SU-DHL-6 (cell line): Measurements from ENCODE around the gene RGP1.
A peak's percentile ranks its signal among the peaks of the same experiment; 100 is the strongest.

Experiments
- H2AFZ ChIP-seq: fragments of 200-600 bp; sonication (generic); 2 replicates; pipeline ENCODE4 v1.6.1; 2014; ENCODE audit warnings: low read depth, mild to moderate bottlenecking, moderate library complexity, mixed read lengths, antibody characterized with exemption, low read length; ENCODE audit not compliant: severe bottlenecking
- H3F3A ChIP-seq: fragments of 200-600 bp; shearing (Covaris generic); 2 replicates; pipeline ENCODE4 v1.6.0; 2016; ENCODE audit warnings: antibody characterized with exemption, mild to moderate bottlenecking; ENCODE audit not compliant: insufficient read depth
- H3K27ac ChIP-seq: fragments of 200-600 bp; sonication (generic); 2 replicates; pipeline ENCODE4 v1.5.1; 2016; ENCODE audit warnings: low read depth, mild to moderate bottlenecking, low read length, moderate library complexity, mixed read lengths
- H3K27me3 ChIP-seq: fragments of 200-600 bp; sonication (generic), shearing (Covaris generic); 2 replicates; pipeline ENCODE4 v1.6.0; 2014; ENCODE audit warnings: mild to moderate bottlenecking, low read length
- H3K36me3 ChIP-seq: fragments of 200-600 bp; sonication (generic); 2 replicates; pipeline ENCODE4 v1.6.1; 2014; ENCODE audit warnings: mild to moderate bottlenecking, low read length, mixed read lengths
- H3K4me2 ChIP-seq: fragments of 300-600, 200-600 bp; shearing (Covaris generic), sonication (generic); 2 replicates; pipeline ENCODE4 v1.6.0; 2014; ENCODE audit warnings: low read length, low read depth, mild to moderate bottlenecking; ENCODE audit not compliant: poor library complexity, severe bottlenecking
- H3K4me3 ChIP-seq: fragments of 200-600 bp; sonication (generic); 2 replicates; pipeline ENCODE4 v1.5.1; 2014; ENCODE audit warnings: antibody characterized with exemption, low read length, mild to moderate bottlenecking, mixed read lengths; ENCODE audit not compliant: insufficient read depth, poor library complexity, severe bottlenecking
- H3K79me2 ChIP-seq: fragments of 200-600 bp; sonication (generic); 2 replicates; pipeline ENCODE4 v1.6.1; 2014; ENCODE audit warnings: mild to moderate bottlenecking, low read length, moderate library complexity; ENCODE audit not compliant: insufficient read depth
- H3K9ac ChIP-seq: fragments of 200-600 bp; sonication (generic); 2 replicates; pipeline ENCODE4 v1.7.0; 2014; ENCODE audit warnings: mild to moderate bottlenecking, low read length
- H3K9me2 ChIP-seq: fragments of 200-600 bp; sonication (generic); replicated peaks from 2 replicates; pipeline ENCODE4 v1.6.1; 2014; ENCODE audit warnings: low read length; ENCODE audit not compliant: insufficient read depth
- H3K9me3 ChIP-seq: fragments of 200-600 bp; sonication (generic); 2 replicates; pipeline ENCODE4 v1.6.1; 2014; ENCODE audit warnings: low read length, mixed read lengths; ENCODE audit not compliant: insufficient read depth
- H4K20me1 ChIP-seq: fragments of 200-600 bp; sonication (generic); 2 replicates; pipeline ENCODE4 v1.6.1; 2014; ENCODE audit warnings: low read depth, mild to moderate bottlenecking, antibody characterized with exemption, low read length, moderate library complexity, mixed read lengths
- EZH2phosphoT487 ChIP-seq: fragments of 200-600 bp; sonication (generic), shearing (Covaris generic); conservative IDR thresholded peaks from 2 replicates; pipeline ENCODE4 v1.6.1; 2018; ENCODE audit warnings: mild to moderate bottlenecking, antibody characterized with exemption, low read length, moderate library complexity, mixed read lengths
- TF ChIP-seq, protein P1 (sequence below): fragments of 200-600 bp; sonication (generic); IDR thresholded peaks from one replicate; pipeline ENCODE4 v1.5.1; 2017; ENCODE audit warnings: antibody characterized with exemption, mild to moderate bottlenecking, low read length, moderate library complexity; ENCODE audit not compliant: insufficient read depth, poor library complexity, severe bottlenecking

The RGP1 gene

DNA sequence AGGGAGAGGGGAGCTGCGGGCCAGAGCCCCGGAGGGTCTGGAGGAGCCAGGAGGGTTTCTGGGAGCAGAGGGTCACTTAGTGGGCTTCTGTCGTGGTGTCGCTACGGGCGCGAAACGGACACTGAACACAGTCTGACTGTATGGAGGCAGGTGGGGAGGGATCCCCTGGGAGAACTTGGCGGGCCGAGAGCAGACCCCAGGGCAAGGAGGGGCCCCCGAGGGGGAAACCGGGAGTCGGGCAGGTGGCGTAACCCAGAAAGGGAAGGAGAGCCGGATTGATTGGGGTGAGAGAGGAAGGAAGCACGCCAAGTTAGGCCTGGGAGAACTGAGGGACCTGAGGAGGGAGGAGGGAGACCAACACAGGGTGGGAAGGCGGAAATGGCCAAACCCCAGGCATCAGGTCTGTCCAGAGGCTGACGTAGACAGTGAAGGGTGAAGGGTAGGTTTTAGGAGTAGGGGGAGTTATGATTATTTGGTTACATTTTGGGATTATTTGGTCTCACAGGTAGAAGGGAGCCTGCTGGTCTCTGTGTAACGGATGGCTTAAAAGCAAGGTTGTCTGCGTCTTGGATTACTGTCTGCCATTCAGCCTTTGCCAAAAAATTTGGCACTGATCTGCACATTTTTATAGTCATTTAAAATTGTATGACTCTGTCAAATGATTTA is 8.3 kb downstream of the RGP1 start:
- peak overlapping the region; percentile 78 for H2AFZ ChIP-seq
- peak overlapping the region; percentile 64 for H3K27ac ChIP-seq
- H3K9me3 ChIP-seq = no peaks in the 10 kb centered on the region
- H3K9ac ChIP-seq = peak overlapping the region; percentile 66
- peak overlapping the region; percentile 69 for H3K4me2 ChIP-seq
- peaks cover 18% of the 10 kb centered on the region for H3F3A ChIP-seq
- H4K20me1 ChIP-seq = no peaks in the 10 kb centered on the region
- peak overlapping the region; percentile 71 for H3K4me3 ChIP-seq
- H3K27me3 ChIP-seq = no peaks in the 10 kb centered on the region
- TF ChIP-seq, protein P1, sequence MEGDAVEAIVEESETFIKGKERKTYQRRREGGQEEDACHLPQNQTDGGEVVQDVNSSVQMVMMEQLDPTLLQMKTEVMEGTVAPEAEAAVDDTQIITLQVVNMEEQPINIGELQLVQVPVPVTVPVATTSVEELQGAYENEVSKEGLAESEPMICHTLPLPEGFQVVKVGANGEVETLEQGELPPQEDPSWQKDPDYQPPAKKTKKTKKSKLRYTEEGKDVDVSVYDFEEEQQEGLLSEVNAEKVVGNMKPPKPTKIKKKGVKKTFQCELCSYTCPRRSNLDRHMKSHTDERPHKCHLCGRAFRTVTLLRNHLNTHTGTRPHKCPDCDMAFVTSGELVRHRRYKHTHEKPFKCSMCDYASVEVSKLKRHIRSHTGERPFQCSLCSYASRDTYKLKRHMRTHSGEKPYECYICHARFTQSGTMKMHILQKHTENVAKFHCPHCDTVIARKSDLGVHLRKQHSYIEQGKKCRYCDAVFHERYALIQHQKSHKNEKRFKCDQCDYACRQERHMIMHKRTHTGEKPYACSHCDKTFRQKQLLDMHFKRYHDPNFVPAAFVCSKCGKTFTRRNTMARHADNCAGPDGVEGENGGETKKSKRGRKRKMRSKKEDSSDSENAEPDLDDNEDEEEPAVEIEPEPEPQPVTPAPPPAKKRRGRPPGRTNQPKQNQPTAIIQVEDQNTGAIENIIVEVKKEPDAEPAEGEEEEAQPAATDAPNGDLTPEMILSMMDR = no peak
- TF ChIP-seq EZH2phosphoT487 = no peak
- H3K79me2 ChIP-seq = no peaks in the 10 kb centered on the region
- H3K9me2 ChIP-seq = no peaks in the 10 kb centered on the region
- H3K36me3 ChIP-seq = no peaks in the 10 kb centered on the region

DNA sequence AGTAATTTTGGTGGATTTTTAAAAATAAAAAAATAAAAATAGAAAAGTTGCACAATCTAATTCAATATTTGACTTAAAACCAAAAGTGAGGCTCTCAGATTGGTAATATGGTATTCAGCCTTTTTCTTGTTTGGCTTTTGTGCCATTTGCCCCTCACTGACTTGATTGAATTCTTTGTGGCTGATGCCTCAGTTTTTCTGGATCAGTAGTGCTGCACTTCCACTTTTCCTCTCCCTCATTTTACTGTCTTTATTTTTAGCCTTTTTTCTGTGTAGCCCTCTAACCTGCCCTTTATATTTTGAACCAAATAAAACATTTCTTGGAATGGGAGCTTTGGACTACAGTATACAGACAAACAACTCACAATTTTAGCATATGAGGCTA is 8.8 kb downstream of the RGP1 start:
- Histone ChIP-seq H3K4me3 (no peak overlapping the region), H3K4me2 (peak overlapping the region; percentile 69), H2AFZ (no peak overlapping the region), H3K27ac (peak overlapping the region; percentile 64), H3K9ac (peak overlapping the region; percentile 66), H3K9me3 (no peaks in the 10 kb centered on the region), H3K27me3 (no peaks in the 10 kb centered on the region), H4K20me1 (no peaks in the 10 kb centered on the region), H3F3A (peaks cover 18% of the 10 kb centered on the region), H3K9me2 (no peaks in the 10 kb centered on the region), H3K36me3 (no peaks in the 10 kb centered on the region), H3K79me2 (no peaks in the 10 kb centered on the region)
- TF ChIP-seq EZH2phosphoT487 = no peak
- TF ChIP-seq, protein P1 = no peak

DNA sequence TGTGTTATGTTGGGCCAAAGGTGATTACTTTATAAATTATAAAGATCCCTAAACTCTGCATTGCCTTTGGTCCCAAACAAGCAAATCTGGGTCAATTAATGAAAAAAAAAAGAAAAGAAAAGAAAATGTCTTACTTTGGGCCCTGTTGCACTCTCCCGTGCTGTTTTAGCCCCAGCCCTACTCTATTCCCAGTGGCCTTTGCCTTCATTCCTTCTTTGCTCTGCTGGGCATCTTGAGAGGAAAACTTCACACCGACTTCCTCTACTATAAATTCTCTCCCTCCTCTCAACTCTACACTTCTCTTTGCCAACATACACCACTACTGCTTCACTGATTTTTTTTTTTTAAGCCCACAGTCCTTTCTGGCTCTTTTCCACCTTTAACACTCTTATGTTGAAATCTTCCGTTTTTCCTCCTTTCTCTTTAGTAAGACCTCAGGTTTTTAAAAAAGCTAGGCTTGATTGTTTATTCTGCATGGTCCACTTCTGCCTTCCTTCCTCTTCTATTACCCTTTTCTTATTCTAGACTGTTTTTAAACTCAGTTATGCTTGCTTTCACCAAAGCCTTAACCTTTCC is 9.5 kb downstream of the RGP1 start:
- no peaks in the 10 kb centered on the region for H3K9me3 ChIP-seq
- no peaks in the 10 kb centered on the region for H3K27me3 ChIP-seq
- peaks cover 18% of the 10 kb centered on the region for H3F3A ChIP-seq
- peak overlapping the region; percentile 69 for H3K4me2 ChIP-seq
- no peak overlapping the region for H2AFZ ChIP-seq
- H3K36me3 ChIP-seq = no peaks in the 10 kb centered on the region
- TF ChIP-seq, protein P1 = no peak
- TF ChIP-seq EZH2phosphoT487 = no peak
- no peaks in the 10 kb centered on the region for H3K9me2 ChIP-seq
- H4K20me1 ChIP-seq = no peaks in the 10 kb centered on the region
- no peak overlapping the region for H3K4me3 ChIP-seq
- H3K9ac ChIP-seq = 0 out of 2 replicates have a peak overlapping the region, but pooled peaks have one; percentile 66
- H3K79me2 ChIP-seq = no peaks in the 10 kb centered on the region
- H3K27ac ChIP-seq = peak overlapping the region; percentile 64
